Liver (tissue), 9 donors: Measurements from ENCODE around the gene CTSW. TPM values are rescaled to one million over a fixed set of nuclear protein-coding genes. Genes with fewer than 3 reads are reported as not detected.

Experiments
- DNase-seq: peaks from one replicate; pipeline ENCODE4 v3.0.0-alpha.2; 2017; ENCODE audit warnings: low spot score
- H3K27ac ChIP-seq, 2 donors: one replicate each; pipeline ENCODE4 v1.7.0; 2013; ENCODE audit warnings: inconsistent platforms in 2 of 2, low read length in 2 of 2, control low read depth in 1 of 2, low read depth in 1 of 2, mild to moderate bottlenecking in 1 of 2
- H3K27me3 ChIP-seq, 4 donors: one replicate each; pipeline versions ENCODE4 v1.6.1 to v1.7.0; 2013; ENCODE audit warnings: low read length in 3 of 4, inconsistent platforms in 1 of 4, mild to moderate bottlenecking in 1 of 4, moderate library complexity in 1 of 4; ENCODE audit not compliant: control insufficient read depth in 4 of 4, insufficient read depth in 4 of 4
- H3K36me3 ChIP-seq, 4 donors: one replicate each; pipeline versions ENCODE4 v1.6.1 to v1.7.0; 2013; ENCODE audit warnings: low read length in 3 of 4, mild to moderate bottlenecking in 3 of 4, low read depth in 1 of 4, moderate library complexity in 1 of 4; ENCODE audit not compliant: control insufficient read depth in 4 of 4, insufficient read depth in 3 of 4
- H3K4me1 ChIP-seq, 4 donors: one replicate each; pipeline versions ENCODE4 v1.6.1 to v1.7.0; 2013; ENCODE audit warnings: low read length in 3 of 4, mild to moderate bottlenecking in 3 of 4, moderate library complexity in 1 of 4; ENCODE audit not compliant: control insufficient read depth in 4 of 4, insufficient read depth in 4 of 4
- H3K4me3 ChIP-seq, 3 donors: one replicate each; pipeline versions ENCODE4 v1.6.1 to v1.7.0; 2013; ENCODE audit warnings: low read length in 3 of 3, control low read depth in 1 of 3, low read depth in 1 of 3, mild to moderate bottlenecking in 1 of 3
- H3K9ac ChIP-seq, 2 donors: one replicate each; pipeline ENCODE4 v1.7.0; 2013; ENCODE audit warnings: low read length in 2 of 2, mild to moderate bottlenecking in 2 of 2, moderate library complexity in 2 of 2, control low read depth in 1 of 2, low read depth in 1 of 2
- H3K9me3 ChIP-seq, 4 donors: one replicate each; pipeline versions ENCODE4 v1.6.1 to v1.7.0; 2013; ENCODE audit warnings: low read length in 3 of 4; ENCODE audit not compliant: control insufficient read depth in 4 of 4
- EGR1 ChIP-seq, 2 donors: IDR thresholded peaks; 2 replicates each; pipeline ENCODE4 v1.6.1; 2016 to 2018; ENCODE audit warnings: antibody characterized with exemption in 2 of 2, low read depth in 2 of 2
- FOXA1 ChIP-seq: IDR thresholded peaks from 2 replicates; pipeline ENCODE4 v1.6.1; 2016; ENCODE audit warnings: antibody characterized with exemption
- FOXA2 ChIP-seq: IDR thresholded peaks from 2 replicates; pipeline ENCODE4 v1.6.1; 2016; ENCODE audit warnings: antibody characterized with exemption
- GABPA ChIP-seq, 2 donors: IDR thresholded peaks in 1 of 2; conservative IDR thresholded peaks in 1 of 2; 2 replicates each; pipeline ENCODE4 v1.6.1; 2016; ENCODE audit warnings: antibody characterized with exemption in 2 of 2, mild to moderate bottlenecking in 1 of 2, moderate library complexity in 1 of 2
- HNF4A ChIP-seq, 2 donors: conservative IDR thresholded peaks; 2 replicates each; pipeline ENCODE4 v1.6.1; 2016; ENCODE audit warnings: antibody characterized with exemption in 2 of 2, mild to moderate bottlenecking in 2 of 2
- HNF4G ChIP-seq: IDR thresholded peaks from 2 replicates; pipeline ENCODE4 v1.6.1; 2016; ENCODE audit warnings: antibody characterized with exemption
- JUND ChIP-seq, 2 donors: IDR thresholded peaks; 2 replicates each; pipeline ENCODE4 v1.6.1; 2016; ENCODE audit warnings: antibody characterized with exemption in 2 of 2
- NR2F2 ChIP-seq: IDR thresholded peaks from 2 replicates; pipeline ENCODE4 v1.6.1; 2016; ENCODE audit warnings: antibody characterized with exemption
- RAD21 ChIP-seq, 2 donors: IDR thresholded peaks; 2 replicates each; pipeline ENCODE4 v1.6.1; 2016; ENCODE audit warnings: antibody characterized with exemption in 2 of 2, mild to moderate bottlenecking in 2 of 2
- SP1 ChIP-seq: IDR thresholded peaks from 2 replicates; pipeline ENCODE4 v1.6.1; 2018; ENCODE audit warnings: antibody characterized with exemption, mild to moderate bottlenecking
- WGBS: extraction: QIAGEN DNeasy Blood & Tissue Kit; methylation state at CpG from one replicate; pipeline ENCODE4 v1.1.7; 2013; 5-methylcytosine and 5-hydroxymethylcytosine counted together
- polyA plus RNA-seq, 2 donors: library from polyadenylated mRNA; stranded (reverse) in 1 of 2; unstranded in 1 of 2; fragments of 200-250 nt in 1 of 2; fragments of >200 nt in 1 of 2; fragmentation: Nextera tagmentation in 1 of 2; extraction: Ambion mirVana in 1 of 2; gene quantifications; one replicate each; pipeline versions ENCODE4 v1.2.1 to v1.2.3, GENCODE V29; 2013 to 2015
- total RNA-seq, 2 donors: library from RNA; depleted of rRNA; stranded (reverse); fragments of >200 nt; gene quantifications; one replicate each; pipeline ENCODE4 v1.2.3, GENCODE V29; 2014
- TF ChIP-seq, protein P1 (sequence below): IDR thresholded peaks from 2 replicates; pipeline ENCODE4 v1.6.1; 2016; ENCODE audit warnings: antibody characterized with exemption
- TF ChIP-seq, protein P2 (sequence below): IDR thresholded peaks from 2 replicates; pipeline ENCODE4 v1.6.1; 2016; ENCODE audit warnings: antibody characterized with exemption
- TF ChIP-seq, protein P3 (sequence below): IDR thresholded peaks from 2 replicates; pipeline ENCODE4 v1.6.1; 2016; ENCODE audit warnings: antibody characterized with exemption, mild to moderate bottlenecking
- TF ChIP-seq, protein P4 (sequence below): IDR thresholded peaks from 2 replicates; pipeline ENCODE4 v1.6.1; 2016; ENCODE audit warnings: antibody characterized with exemption
- TF ChIP-seq, protein P5 (sequence below): fragments of 150-350 bp; IDR thresholded peaks from 2 replicates; pipeline ENCODE4 v1.5.1; 2017; ENCODE audit warnings: improper control_type of control experiment, low read depth, low read length; ENCODE audit not compliant: missing input control
- donor health status: healthy.
- donor health status: healthy.
- donor health status: healthy.
- donor health status: healthy.
- donor health status: healthy.

CTSW gene
- total and polyA plus RNA-seq, 4 donors = 1.3 to 2.9 (median 2.1) TPM

DNA sequence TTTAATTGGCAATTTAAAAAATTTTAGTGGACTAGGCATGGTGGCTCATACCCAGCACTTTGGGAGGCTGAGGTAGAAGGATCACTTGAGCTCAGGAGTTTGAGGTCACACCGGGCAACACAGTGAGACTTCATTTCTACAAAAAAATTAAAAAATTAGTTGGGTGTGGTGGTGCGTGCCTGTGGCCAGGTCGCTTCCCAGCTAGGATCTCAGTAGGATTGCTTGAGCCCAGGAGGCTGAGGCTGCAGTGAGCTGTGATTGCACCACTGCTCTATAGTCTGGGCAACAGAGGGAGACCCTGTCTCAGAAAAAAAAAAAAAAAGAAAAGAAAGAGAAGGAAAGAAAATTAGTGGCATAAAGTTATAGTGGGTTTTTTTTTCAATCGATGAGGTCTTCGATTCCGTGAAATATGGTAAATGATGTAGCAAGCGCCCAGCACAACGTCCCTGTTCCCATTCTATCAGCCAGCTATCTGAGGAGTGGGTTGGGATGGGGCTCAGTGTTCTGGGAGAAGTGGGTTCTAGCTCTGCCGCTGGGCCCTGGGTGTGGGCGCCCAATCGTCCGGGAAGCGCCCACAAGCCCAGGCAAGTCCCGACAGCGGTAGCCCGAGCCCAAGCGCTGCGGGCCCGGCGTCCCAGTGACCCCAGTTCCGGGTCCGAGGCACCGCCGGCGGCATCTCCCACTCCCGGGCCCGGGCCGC, 19.2 kb downstream of the CTSW start (continued):
- TF ChIP-seq, protein P1, sequence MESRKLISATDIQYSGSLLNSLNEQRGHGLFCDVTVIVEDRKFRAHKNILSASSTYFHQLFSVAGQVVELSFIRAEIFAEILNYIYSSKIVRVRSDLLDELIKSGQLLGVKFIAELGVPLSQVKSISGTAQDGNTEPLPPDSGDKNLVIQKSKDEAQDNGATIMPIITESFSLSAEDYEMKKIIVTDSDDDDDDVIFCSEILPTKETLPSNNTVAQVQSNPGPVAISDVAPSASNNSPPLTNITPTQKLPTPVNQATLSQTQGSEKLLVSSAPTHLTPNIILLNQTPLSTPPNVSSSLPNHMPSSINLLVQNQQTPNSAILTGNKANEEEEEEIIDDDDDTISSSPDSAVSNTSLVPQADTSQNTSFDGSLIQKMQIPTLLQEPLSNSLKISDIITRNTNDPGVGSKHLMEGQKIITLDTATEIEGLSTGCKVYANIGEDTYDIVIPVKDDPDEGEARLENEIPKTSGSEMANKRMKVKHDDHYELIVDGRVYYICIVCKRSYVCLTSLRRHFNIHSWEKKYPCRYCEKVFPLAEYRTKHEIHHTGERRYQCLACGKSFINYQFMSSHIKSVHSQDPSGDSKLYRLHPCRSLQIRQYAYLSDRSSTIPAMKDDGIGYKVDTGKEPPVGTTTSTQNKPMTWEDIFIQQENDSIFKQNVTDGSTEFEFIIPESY = no peak
- TF ChIP-seq, protein P2, sequence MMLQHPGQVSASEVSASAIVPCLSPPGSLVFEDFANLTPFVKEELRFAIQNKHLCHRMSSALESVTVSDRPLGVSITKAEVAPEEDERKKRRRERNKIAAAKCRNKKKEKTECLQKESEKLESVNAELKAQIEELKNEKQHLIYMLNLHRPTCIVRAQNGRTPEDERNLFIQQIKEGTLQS = no peak

DNA sequence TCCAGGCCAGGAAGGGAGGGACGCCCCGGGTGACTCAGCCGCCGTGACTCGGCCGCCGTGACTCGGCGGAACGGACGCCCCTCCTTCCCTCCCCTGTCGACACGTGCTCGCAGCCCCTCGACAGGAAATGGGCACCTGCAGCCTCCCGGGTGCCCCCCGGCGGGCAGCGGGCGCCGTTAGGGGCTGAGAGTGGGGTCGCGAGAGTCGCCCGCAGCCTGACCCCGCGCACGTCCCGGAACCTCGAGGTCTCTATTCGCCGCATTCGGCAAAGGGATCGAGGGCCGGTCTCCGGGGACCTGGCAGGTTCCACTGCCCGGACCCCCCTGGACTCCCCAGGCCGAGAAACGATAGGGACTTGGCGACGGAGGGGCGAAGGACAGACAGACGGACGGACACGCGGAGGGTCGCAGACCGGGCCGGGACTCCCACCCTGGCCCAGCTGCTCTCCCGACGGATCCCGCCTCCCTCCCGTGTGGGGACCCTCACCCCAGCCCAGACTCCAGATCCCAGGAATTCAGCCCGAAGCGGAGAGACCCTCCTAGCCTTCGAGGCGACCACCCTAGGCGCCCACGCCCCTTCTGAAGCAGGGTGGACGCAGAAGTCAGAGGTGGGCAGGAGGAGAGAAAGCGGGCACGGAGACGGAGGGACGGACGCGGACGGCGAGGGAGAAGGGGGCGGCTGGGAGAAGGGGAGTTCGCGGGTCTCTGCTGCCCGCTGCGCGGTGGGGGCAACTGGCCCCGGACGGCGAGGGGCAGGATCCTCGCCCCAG, 19.9 kb downstream of the CTSW start:
- no peaks in the 10 kb centered on the region for H3K9me3 ChIP-seq
- no peak for TF ChIP-seq SP1
- TF ChIP-seq EGR1 (IDR thresholded peaks at IDR 0.05; ENCODE audit: low read depth in 2 of 2) = no peak
- WGBS = 5% methylated on average over 78 of the region's 78 CpGs
- peaks cover 0 to 16% (median 10%) of the 10 kb centered on the region in 4 donors for H3K4me1 ChIP-seq
- no peak overlapping the region for H3K27ac ChIP-seq
- H3K9ac ChIP-seq = peak overlapping the region in 1 of 2 donors; percentile 50
- peaks cover 0 to 1% (median 0%) of the 10 kb centered on the region in 4 donors for H3K36me3 ChIP-seq
- peak overlapping the region; percentile 1 to 47 (median 44) for H3K4me3 ChIP-seq
- H3K27me3 ChIP-seq = no peaks in the 10 kb centered on the region
- no peak for DNase-seq

DNA sequence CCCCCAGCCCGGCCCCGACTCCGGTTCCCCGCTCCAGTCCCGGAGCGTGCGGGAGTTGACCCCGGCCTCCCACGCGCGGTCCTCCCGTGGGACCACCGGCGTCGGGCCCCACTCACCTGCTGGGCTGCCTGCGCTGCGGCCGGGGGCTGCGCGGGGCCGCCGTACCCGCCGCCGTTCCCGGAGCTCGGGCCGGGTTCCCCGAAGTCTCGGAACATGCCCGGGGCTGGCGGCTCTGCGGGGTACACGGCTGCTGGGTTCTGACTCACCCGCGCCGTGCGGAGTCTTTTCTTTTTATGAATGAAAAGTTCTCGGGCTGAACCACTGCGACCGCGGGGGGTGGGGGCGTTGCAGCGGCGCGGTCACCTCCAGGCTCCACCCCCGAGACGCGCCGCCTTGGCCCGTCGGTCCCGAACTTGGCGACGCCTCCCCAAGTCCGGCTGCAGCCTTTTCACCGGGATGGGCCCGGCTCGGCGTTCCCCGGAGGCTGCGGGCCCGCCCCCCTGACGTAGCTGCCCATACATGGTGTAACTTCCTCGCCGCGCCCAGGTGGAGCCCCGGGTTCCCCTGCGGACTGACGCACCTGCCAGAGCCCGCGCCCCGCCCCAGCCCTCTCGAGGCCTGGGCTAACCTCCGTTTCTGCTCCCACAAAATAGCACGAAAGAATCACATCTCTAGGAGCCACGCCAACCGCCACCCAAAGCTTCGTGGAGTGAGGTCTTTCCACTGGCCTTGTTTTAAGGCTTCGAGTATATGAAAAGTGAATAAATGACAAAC, 20.7 kb downstream of the CTSW start, which contains the start of gene FOSL1:
FOSL1 (minus strand) TSS at position 264 of the 774 bp plus-strand sequence; CDS start at position 215, 49 bp downstream.
- Histone ChIP-seq H3K4me1 (peaks cover 0 to 16% (median 10%) of the 10 kb centered on the region in 4 donors), H3K4me3 (peak within 1 kb of the TSS; percentile 1 to 47 (median 44)), H3K9me3 (no peaks in the 10 kb centered on the region), H3K27me3 (no peaks in the 10 kb centered on the region), H3K9ac (peak within 1 kb of the TSS in 1 of 2 donors; percentile 50), H3K27ac (no peak within 1 kb of the TSS), H3K36me3 (peaks cover 0 to 1% (median 0%) of the 10 kb centered on the region in 4 donors)
- TF ChIP-seq NR2F2 (no peak), SP1 (peak; percentile 28), HNF4A (conservative IDR thresholded peaks at IDR 0.05) (no peak), RAD21 (IDR thresholded peaks at IDR 0.05) (peak in 1 of 2 donors; percentile 10), HNF4G (no peak), EGR1 (IDR thresholded peaks at IDR 0.05; ENCODE audit: low read depth in 2 of 2) (no peak), FOXA1 (no peak), GABPA (IDR thresholded peaks at IDR 0.05 in 1 of 2, conservative IDR thresholded peaks at IDR 0.05 in 1 of 2) (no peak), FOXA2 (no peak), JUND (IDR thresholded peaks at IDR 0.05) (no peak)
- TF ChIP-seq, protein P2 = no peak
- TF ChIP-seq, protein P3, sequence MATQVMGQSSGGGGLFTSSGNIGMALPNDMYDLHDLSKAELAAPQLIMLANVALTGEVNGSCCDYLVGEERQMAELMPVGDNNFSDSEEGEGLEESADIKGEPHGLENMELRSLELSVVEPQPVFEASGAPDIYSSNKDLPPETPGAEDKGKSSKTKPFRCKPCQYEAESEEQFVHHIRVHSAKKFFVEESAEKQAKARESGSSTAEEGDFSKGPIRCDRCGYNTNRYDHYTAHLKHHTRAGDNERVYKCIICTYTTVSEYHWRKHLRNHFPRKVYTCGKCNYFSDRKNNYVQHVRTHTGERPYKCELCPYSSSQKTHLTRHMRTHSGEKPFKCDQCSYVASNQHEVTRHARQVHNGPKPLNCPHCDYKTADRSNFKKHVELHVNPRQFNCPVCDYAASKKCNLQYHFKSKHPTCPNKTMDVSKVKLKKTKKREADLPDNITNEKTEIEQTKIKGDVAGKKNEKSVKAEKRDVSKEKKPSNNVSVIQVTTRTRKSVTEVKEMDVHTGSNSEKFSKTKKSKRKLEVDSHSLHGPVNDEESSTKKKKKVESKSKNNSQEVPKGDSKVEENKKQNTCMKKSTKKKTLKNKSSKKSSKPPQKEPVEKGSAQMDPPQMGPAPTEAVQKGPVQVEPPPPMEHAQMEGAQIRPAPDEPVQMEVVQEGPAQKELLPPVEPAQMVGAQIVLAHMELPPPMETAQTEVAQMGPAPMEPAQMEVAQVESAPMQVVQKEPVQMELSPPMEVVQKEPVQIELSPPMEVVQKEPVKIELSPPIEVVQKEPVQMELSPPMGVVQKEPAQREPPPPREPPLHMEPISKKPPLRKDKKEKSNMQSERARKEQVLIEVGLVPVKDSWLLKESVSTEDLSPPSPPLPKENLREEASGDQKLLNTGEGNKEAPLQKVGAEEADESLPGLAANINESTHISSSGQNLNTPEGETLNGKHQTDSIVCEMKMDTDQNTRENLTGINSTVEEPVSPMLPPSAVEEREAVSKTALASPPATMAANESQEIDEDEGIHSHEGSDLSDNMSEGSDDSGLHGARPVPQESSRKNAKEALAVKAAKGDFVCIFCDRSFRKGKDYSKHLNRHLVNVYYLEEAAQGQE = no peak
- TF ChIP-seq, protein P4, sequence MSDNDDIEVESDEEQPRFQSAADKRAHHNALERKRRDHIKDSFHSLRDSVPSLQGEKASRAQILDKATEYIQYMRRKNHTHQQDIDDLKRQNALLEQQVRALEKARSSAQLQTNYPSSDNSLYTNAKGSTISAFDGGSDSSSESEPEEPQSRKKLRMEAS = no peak
- TF ChIP-seq, protein P5, sequence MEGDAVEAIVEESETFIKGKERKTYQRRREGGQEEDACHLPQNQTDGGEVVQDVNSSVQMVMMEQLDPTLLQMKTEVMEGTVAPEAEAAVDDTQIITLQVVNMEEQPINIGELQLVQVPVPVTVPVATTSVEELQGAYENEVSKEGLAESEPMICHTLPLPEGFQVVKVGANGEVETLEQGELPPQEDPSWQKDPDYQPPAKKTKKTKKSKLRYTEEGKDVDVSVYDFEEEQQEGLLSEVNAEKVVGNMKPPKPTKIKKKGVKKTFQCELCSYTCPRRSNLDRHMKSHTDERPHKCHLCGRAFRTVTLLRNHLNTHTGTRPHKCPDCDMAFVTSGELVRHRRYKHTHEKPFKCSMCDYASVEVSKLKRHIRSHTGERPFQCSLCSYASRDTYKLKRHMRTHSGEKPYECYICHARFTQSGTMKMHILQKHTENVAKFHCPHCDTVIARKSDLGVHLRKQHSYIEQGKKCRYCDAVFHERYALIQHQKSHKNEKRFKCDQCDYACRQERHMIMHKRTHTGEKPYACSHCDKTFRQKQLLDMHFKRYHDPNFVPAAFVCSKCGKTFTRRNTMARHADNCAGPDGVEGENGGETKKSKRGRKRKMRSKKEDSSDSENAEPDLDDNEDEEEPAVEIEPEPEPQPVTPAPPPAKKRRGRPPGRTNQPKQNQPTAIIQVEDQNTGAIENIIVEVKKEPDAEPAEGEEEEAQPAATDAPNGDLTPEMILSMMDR = no peak
- peak; percentile 70 for DNase-seq
- 3% methylated on average over 80 of the region's 80 CpGs for WGBS
